B cell (primary cell): ENCODE measurements around the gene RNF149. TPM values are rescaled to one million over a fixed set of nuclear protein-coding genes. Genes with fewer than 3 reads are reported as not detected.

ENCODE experiments used
- ATAC-seq: fragments of 200-7000 bp; cut with Tn5 transposase; one replicate; pipeline ENCODE4 v1.10.0; 2021; ENCODE audit warnings: low read depth, mild to moderate bottlenecking, moderate number of reproducible peaks, moderate library complexity
- CTCF ChIA-PET: fragments of 350-600 bp; sonication (Branson Sonifier 250); formaldehyde crosslinking; loops from one replicate; lab custom pipeline; 2021; ENCODE audit warnings: antibody characterized with exemption, inconsistent platforms; lab: Charles Lee
- POLR2A ChIA-PET: fragments of 350-600 bp; sonication (Branson Sonifier 250); formaldehyde crosslinking; loops from one replicate; lab custom pipeline; 2021; ENCODE audit warnings: antibody characterized with exemption; lab: Charles Lee
- DNase-seq: peaks from one replicate; pipeline ENCODE4 v3.0.0; 2013
- H2AFZ ChIP-seq: 2 replicates; pipeline ENCODE4 v1.6.1; 2012; ENCODE audit warnings: mild to moderate bottlenecking, low read depth, low read length; ENCODE audit not compliant: insufficient read depth, poor library complexity, severe bottlenecking
- H3K27ac ChIP-seq, 2 donors: 1 replicate in 1 of 2; 2 replicates in 1 of 2; pipeline ENCODE4 v1.5.1; 2012 to 2013; ENCODE audit warnings: low read length in 2 of 2, mild to moderate bottlenecking in 2 of 2, moderate library complexity in 1 of 2
- H3K27me3 ChIP-seq, 4 experiments: fragments of 200-600 bp in 1 of 4; sonication (generic) in 1 of 4; replicated peaks in 1 of 4; 1 replicate in 2 of 4; 2 replicates in 2 of 4; pipeline versions ENCODE4 v1.6.1 to v1.7.0; 2013 to 2016; ENCODE audit warnings: low read length in 3 of 4, mild to moderate bottlenecking in 2 of 4, mixed read lengths in 1 of 4, moderate library complexity in 1 of 4; ENCODE audit not compliant: insufficient read depth in 4 of 4, control insufficient read depth in 3 of 4; ENCODE audit errors: control extremely low read depth in 1 of 4
- H3K36me3 ChIP-seq, 2 experiments: replicated peaks in 1 of 2; 1 replicate in 1 of 2; 2 replicates in 1 of 2; pipeline versions ENCODE4 v1.6.1 to v1.7.1; 2013; ENCODE audit warnings: low read length in 1 of 2; ENCODE audit not compliant: insufficient read depth in 2 of 2, control insufficient read depth in 1 of 2; ENCODE audit errors: control extremely low read depth in 1 of 2, extremely low read depth in 1 of 2
- H3K4me1 ChIP-seq, 2 donors: fragments of 200-600 bp in 1 of 2; sonication (generic) in 1 of 2; 1 replicate in 1 of 2; 2 replicates in 1 of 2; pipeline versions ENCODE4 v1.5.1 to v1.6.1; 2013 to 2017; ENCODE audit warnings: low read length in 2 of 2; ENCODE audit not compliant: control insufficient read depth in 2 of 2, insufficient read depth in 2 of 2
- H3K4me2 ChIP-seq: replicated peaks from 2 replicates; pipeline ENCODE3; 2012; ENCODE audit warnings: mild to moderate bottlenecking, low read depth, low read length; ENCODE audit not compliant: poor library complexity, severe bottlenecking
- H3K4me3 ChIP-seq, 5 experiments: fragments of 200-600 bp in 1 of 5; sonication (generic) in 1 of 5; 1 replicate in 3 of 5; 2 replicates in 2 of 5; pipeline versions ENCODE4 v1.5.1 to v1.7.0; 2011 to 2016; ENCODE audit warnings: low read length in 4 of 5, mild to moderate bottlenecking in 4 of 5, low read depth in 2 of 5, control low read depth in 1 of 5, moderate library complexity in 1 of 5; ENCODE audit not compliant: insufficient read depth in 1 of 5; ENCODE audit errors: control extremely low read depth in 1 of 5, extremely low read depth in 1 of 5
- H3K79me2 ChIP-seq: fragments of 200-600 bp; sonication (generic); one replicate; pipeline ENCODE4 v1.6.0; 2016; ENCODE audit warnings: low read length; ENCODE audit not compliant: control insufficient read depth, insufficient read depth
- H3K9ac ChIP-seq: fragments of 200-600 bp; sonication (generic); 2 replicates; pipeline ENCODE4 v1.6.1; 2017; ENCODE audit warnings: mild to moderate bottlenecking, low read length, moderate library complexity
- H3K9me3 ChIP-seq, 3 donors: one replicate each; pipeline versions ENCODE4 v1.6.1 to v1.7.1; 2013; ENCODE audit warnings: low read length in 2 of 3; ENCODE audit not compliant: control insufficient read depth in 2 of 3, insufficient read depth in 1 of 3; ENCODE audit errors: control extremely low read depth in 1 of 3
- H4K20me1 ChIP-seq: 2 replicates; pipeline ENCODE4 v1.6.0; 2012; ENCODE audit warnings: mild to moderate bottlenecking, low read length; ENCODE audit not compliant: insufficient read depth, control insufficient read depth, poor library complexity, severe bottlenecking
- H3K27ac Mint-ChIP-seq: one replicate; pipeline ENCODE4 v1.8.0; 2021; ENCODE audit warnings: mixed read lengths
- H3K27me3 Mint-ChIP-seq: one replicate; pipeline ENCODE4 v1.8.0; 2021; ENCODE audit warnings: mixed read lengths
- H3K4me1 Mint-ChIP-seq: one replicate; pipeline ENCODE4 v1.8.0; 2021; ENCODE audit warnings: mixed read lengths
- H3K4me3 Mint-ChIP-seq: one replicate; pipeline ENCODE4 v1.8.0; 2021; ENCODE audit warnings: mixed read lengths
- H3K9me3 Mint-ChIP-seq: one replicate; pipeline ENCODE4 v1.8.0; 2022; ENCODE audit warnings: mixed read lengths; ENCODE audit not compliant: insufficient read depth
- EZH2 ChIP-seq: IDR thresholded peaks from 2 replicates; pipeline ENCODE4 v1.6.1; 2012; ENCODE audit warnings: borderline replicate concordance, low read depth, mild to moderate bottlenecking, moderate library complexity, low read length; ENCODE audit not compliant: insufficient read depth, poor library complexity, severe bottlenecking
- WGBS: methylation state at CpG from one replicate; pipeline ENCODE4 v1.1.5; 2013; ENCODE audit warnings: missing lambda C conversion rate; ENCODE audit not compliant: insufficient coverage; 5-methylcytosine and 5-hydroxymethylcytosine counted together
- intact Hi-C: fragments of 100-400 bp; cut with micrococcal nuclease; formaldehyde crosslinking; loops from one replicate; pipeline ENCODE4 v1.10.0; 2022
- polyA plus RNA-seq: library from polyadenylated mRNA; depleted of rRNA; stranded (reverse); fragments of >200 nt; gene quantifications from 2 replicates; pipeline ENCODE4 v1.2.3, GENCODE V29; 2012
- total RNA-seq, 2 donors: library from RNA; stranded (reverse); fragments of 120-200 nt in 1 of 2; gene quantifications; 1 replicate in 1 of 2; 2 replicates in 1 of 2; pipeline versions ENCODE4 v1.2.3 to v1.2.4, GENCODE V29; 2013 to 2022
- TF ChIP-seq, protein P1 (sequence below): fragments of 200-600 bp; IDR thresholded peaks from one replicate; pipeline ENCODE4 v1.8.0; 2022; ENCODE audit warnings: antibody characterized with exemption, mild to moderate bottlenecking

Gene RNF149
- total and polyA plus RNA-seq, 2 donors (not counting 1 experiment from before 2014, with no cell fraction given), result 28.2 to 71.6 TPM

DNA sequence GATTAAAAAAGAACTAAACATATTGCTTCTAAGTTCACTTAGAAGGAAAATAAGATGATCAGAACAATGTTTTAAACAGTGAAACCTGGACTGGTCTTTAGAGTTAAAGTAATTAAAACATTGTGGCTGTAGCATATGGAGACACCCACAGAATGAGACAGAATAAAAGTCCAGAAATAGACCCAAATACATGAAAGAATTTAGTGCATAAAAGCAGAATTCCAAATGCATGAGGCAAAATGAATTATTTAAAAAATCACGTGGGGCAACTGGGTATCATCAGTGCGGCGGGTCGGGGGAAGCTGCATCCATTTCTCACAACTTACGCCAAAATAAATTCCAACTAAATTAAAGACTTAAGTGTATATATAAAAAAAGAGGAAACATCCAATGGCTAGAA, 12.1 kb downstream of the RNF149 start:
- H3K4me1 Mint-ChIP-seq, result peaks cover 29% of the 10 kb centered on the region

GRCh38 chr2:101295895-101296294, 12.6 kb downstream of the RNF149 start:
- intact Hi-C loops, result no loop called here
- H3K4me2 ChIP-seq, result no peak overlapping the region
- H3K27me3 ChIP-seq, result no peaks in the 10 kb centered on the region
- peaks cover 52% of the 10 kb centered on the region for H4K20me1 ChIP-seq
- H3K27me3 Mint-ChIP-seq, result no peaks in the 10 kb centered on the region
- CTCF ChIA-PET, result no interaction called here
- no peaks in the 10 kb centered on the region for H3K9me3 Mint-ChIP-seq
- TF ChIP-seq, protein P1, sequence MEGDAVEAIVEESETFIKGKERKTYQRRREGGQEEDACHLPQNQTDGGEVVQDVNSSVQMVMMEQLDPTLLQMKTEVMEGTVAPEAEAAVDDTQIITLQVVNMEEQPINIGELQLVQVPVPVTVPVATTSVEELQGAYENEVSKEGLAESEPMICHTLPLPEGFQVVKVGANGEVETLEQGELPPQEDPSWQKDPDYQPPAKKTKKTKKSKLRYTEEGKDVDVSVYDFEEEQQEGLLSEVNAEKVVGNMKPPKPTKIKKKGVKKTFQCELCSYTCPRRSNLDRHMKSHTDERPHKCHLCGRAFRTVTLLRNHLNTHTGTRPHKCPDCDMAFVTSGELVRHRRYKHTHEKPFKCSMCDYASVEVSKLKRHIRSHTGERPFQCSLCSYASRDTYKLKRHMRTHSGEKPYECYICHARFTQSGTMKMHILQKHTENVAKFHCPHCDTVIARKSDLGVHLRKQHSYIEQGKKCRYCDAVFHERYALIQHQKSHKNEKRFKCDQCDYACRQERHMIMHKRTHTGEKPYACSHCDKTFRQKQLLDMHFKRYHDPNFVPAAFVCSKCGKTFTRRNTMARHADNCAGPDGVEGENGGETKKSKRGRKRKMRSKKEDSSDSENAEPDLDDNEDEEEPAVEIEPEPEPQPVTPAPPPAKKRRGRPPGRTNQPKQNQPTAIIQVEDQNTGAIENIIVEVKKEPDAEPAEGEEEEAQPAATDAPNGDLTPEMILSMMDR, result no peak
- TF ChIP-seq EZH2, result no peak
- peaks cover 3 to 25% of the 10 kb centered on the region in 2 experiments for H3K36me3 ChIP-seq
- H3K9ac ChIP-seq, result no peak overlapping the region
- no peak overlapping the region for H3K27ac ChIP-seq
- H3K4me3 Mint-ChIP-seq, result no peak overlapping the region
- H3K4me1 ChIP-seq, result peaks cover 8 to 13% of the 10 kb centered on the region in 2 donors
- H3K4me1 Mint-ChIP-seq, result peaks cover 27% of the 10 kb centered on the region
- H3K27ac Mint-ChIP-seq, result no peak overlapping the region
- POLR2A ChIA-PET, result interaction anchor here (0.7 kb wide), 1 partner anchor 1411 kb away, joined by 3 read pairs; no protein-coding TSS in a partner anchor
- no peaks in the 10 kb centered on the region for H3K9me3 ChIP-seq
- WGBS, result no CpG with 5 or more reads among the region's 2 CpGs
- no peak overlapping the region for H2AFZ ChIP-seq
- ATAC-seq (no peak), DNase-seq (no peak)
- H3K4me3 ChIP-seq, result no peak overlapping the region
- peaks cover 49% of the 10 kb centered on the region for H3K79me2 ChIP-seq

More for the DNA sequence above, 12.1 kb downstream of the RNF149 start:
- Histone ChIP-seq H3K79me2 (peaks cover 54% of the 10 kb centered on the region), H4K20me1 (peaks cover 56% of the 10 kb centered on the region), H3K9me3 (no peaks in the 10 kb centered on the region), H3K4me1 (peaks cover 8 to 13% of the 10 kb centered on the region in 2 donors), H3K4me2 (no peak overlapping the region), H3K36me3 (peaks cover 3 to 25% of the 10 kb centered on the region in 2 experiments), H3K9ac (no peak overlapping the region), H3K4me3 (no peak overlapping the region), H2AFZ (no peak overlapping the region), H3K27me3 (no peaks in the 10 kb centered on the region), H3K27ac (no peak overlapping the region)
- intact Hi-C loops, result no loop called here
- Mint-ChIP-seq H3K9me3 (no peaks in the 10 kb centered on the region), H3K27ac (no peak overlapping the region), H3K27me3 (no peaks in the 10 kb centered on the region), H3K4me3 (no peak overlapping the region)
- WGBS, result no CpG with 5 or more reads among the region's 5 CpGs
- no peak for DNase-seq
- CTCF ChIA-PET, result no interaction called here
- ATAC-seq, result no peak
- POLR2A ChIA-PET, result no interaction called here
- TF ChIP-seq, protein P1, result no peak
- no peak for TF ChIP-seq EZH2
